ENCODE data around the gene FAM78A. TPM values are rescaled to one million over a fixed set of nuclear protein-coding genes. Genes with fewer than 3 reads are reported as not detected.
"Not testable (repeated sequence)": the region's sequence is repeated elsewhere in the genome, so short reads cannot be mapped to it uniquely, and the experiment has no call there.

FAM78A gene
- total RNA-seq, 1 experiment from 2014 or later, result 31.6 TPM

DNA sequence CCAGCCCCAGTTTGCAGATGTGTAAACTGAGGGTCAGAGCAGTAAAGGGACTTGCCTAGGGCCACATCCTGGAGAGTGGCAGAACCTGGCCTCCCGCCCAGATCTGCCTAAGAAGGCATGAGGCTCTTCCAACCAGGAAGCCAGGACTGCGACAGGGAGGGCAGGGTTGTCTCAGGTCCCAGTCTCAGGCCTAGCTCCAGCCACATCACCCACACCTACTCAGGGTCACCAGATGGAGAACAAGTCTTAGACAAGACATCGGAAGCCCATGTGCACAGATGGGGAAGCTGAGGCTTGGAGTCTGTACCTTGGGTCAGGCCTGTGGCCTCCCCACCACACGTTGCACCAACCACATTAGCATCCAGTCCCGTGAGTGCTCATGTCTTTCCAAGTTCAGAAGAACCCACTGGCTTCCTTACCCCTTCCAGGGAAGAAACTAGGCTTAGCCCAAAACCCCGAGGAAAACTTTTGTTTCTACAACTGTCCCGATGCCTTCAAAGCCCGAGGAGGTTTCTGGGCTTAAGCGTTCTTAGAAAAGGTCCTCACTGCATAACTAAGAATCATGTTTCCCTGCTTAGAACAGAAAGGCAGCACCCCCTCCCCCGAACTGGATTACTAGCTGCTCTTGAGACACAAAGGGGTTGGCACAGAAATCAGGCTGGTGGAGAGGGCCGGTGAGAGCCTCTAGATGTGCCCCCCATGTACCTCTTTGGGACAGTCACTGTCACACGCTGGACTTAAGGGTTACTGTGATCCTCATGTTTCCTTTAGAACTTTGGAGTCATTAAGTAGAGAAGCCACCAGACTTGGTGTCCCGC, 2.2 kb downstream of the FAM78A start:
- H3K9me3 ChIP-seq (ENCODE audit: low read length), result no peaks in the 10 kb centered on the region
- peak overlapping the region; percentile 90 for H3K9ac ChIP-seq (ENCODE audit: low read length)
- H3K4me1 ChIP-seq (ENCODE audit: low read length), result peaks cover 63% of the 10 kb centered on the region
- no peaks in the 10 kb centered on the region for H3K9me2 ChIP-seq (replicated peaks; ENCODE audit: insufficient read depth, low read length)
- peak overlapping the region; percentile 82 for H3K27ac ChIP-seq (ENCODE audit: low read length)
- no peaks in the 10 kb centered on the region for H4K20me1 ChIP-seq (ENCODE audit: insufficient read depth, low read depth, low read length)
- H2AFZ ChIP-seq (ENCODE audit: low read length), result no peak overlapping the region
- H3K36me3 ChIP-seq (ENCODE audit: insufficient read depth, low read length), result no peaks in the 10 kb centered on the region
- peak; percentile 72 for DNase-seq
- peak overlapping the region; percentile 83 for H3K4me3 ChIP-seq (ENCODE audit: low read length)
- H3K79me2 ChIP-seq (ENCODE audit: low read length), result peaks cover 73% of the 10 kb centered on the region
- no peaks in the 10 kb centered on the region for H3K27me3 ChIP-seq (ENCODE audit: low read length)
- H3K4me2 ChIP-seq (ENCODE audit: low read depth, low read length, poor library complexity, severe bottlenecking), result peak overlapping the region; percentile 91

DNA sequence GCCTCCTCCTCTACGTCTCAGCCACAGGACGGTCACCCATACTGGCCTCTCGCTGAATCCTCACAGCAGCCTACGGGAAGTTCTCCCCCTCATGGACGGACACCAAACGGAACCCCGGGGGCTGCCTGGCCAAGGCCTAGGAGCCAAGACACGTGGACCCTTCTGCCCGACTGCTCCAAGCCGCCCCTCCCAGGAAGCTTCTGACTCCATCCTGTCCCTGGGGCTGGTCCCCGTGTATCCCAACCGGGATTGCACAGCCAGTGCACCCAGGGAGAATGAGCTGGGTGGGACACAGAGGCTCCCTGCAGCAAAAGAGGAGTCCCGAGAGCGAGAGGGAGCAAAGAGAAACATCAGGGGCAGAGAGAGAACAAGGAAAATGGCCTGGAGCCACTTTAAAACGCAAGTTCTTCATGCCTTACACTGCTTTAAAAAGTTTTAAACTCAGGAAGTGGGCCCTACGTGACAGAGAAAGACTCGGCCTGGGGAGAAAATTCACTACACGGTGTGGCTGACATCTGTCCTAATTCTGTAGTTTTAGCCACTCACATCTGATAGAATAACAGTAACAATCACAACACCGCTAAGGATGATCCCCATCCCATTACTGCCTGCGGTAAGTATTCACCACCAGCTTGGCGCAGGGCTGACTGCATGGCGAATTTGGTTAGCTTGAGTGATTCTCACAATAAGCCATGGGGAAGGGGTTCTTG, 3.0 kb downstream of the FAM78A start:
- no peaks in the 10 kb centered on the region for H4K20me1 ChIP-seq (ENCODE audit: insufficient read depth, low read depth, low read length)
- peaks cover 80% of the 10 kb centered on the region for H3K79me2 ChIP-seq (ENCODE audit: low read length)
- H3K27ac ChIP-seq (ENCODE audit: low read length), result peak overlapping the region; percentile 82
- H2AFZ ChIP-seq (ENCODE audit: low read length), result no peak overlapping the region
- H3K36me3 ChIP-seq (ENCODE audit: insufficient read depth, low read length), result no peaks in the 10 kb centered on the region
- H3K9ac ChIP-seq (ENCODE audit: low read length), result peak overlapping the region; percentile 90
- H3K27me3 ChIP-seq (ENCODE audit: low read length), result no peaks in the 10 kb centered on the region
- DNase-seq, result no peak
- peak overlapping the region; percentile 91 for H3K4me2 ChIP-seq (ENCODE audit: low read depth, low read length, poor library complexity, severe bottlenecking)
- H3K9me3 ChIP-seq (ENCODE audit: low read length), result no peaks in the 10 kb centered on the region
- H3K9me2 ChIP-seq (replicated peaks; ENCODE audit: insufficient read depth, low read length), result no peaks in the 10 kb centered on the region
- peaks cover 62% of the 10 kb centered on the region for H3K4me1 ChIP-seq (ENCODE audit: low read length)
- H3K4me3 ChIP-seq (ENCODE audit: low read length), result peak overlapping the region; percentile 83

DNA sequence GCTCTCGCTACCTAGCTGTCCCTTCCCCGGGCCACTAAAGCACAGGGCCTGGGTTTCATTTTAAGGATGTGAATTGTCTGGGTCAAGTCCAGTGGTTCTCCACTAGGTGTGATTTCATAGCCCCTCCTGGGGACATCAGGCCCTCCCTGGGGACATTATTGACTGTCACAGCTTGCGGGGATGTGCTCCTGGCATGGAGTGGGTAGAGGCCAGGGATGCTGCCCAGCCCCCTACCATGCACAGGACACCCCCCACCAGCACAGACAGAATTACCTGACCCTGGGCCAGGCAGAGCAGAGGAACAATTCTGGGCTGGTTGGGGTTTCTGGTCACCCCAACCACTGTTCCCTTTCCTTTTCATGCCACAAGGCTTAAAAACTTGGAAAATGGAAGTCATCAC, 4.1 kb downstream of the FAM78A start:
- Histone ChIP-seq H3K4me1 (ENCODE audit: low read length) (peaks cover 62% of the 10 kb centered on the region), H3K4me3 (ENCODE audit: low read length) (peak overlapping the region; percentile 46; the same call in 1 of the 2 replicates)

DNA sequence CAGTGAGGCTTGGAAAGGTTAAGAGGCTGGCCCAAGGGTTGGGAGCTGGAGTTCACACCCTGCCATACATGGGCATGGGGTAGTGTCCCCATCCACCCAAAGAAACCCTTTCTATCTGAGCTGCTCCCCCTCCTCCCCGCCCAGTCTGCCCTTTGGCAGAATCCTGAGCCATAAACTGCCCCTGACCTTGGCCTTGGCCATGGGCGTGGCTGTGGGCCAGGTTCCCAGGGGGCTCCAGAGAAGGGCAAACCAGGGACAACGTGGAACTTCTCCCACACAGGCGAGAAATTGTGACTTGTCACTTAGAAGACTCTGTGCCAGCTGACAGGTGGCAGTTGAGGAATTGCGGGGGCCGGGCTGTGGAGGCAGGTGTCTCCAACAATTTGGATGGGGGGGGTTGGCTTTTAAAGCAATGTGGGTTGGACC, 4.8 kb downstream of the FAM78A start:
- Histone ChIP-seq H3K4me1 (ENCODE audit: low read length) (peaks cover 62% of the 10 kb centered on the region), H3K79me2 (ENCODE audit: low read length) (peaks cover 98% of the 10 kb centered on the region), H4K20me1 (ENCODE audit: insufficient read depth, low read depth, low read length) (no peaks in the 10 kb centered on the region), H3K27me3 (ENCODE audit: low read length) (no peaks in the 10 kb centered on the region), H2AFZ (ENCODE audit: low read length) (no peak overlapping the region), H3K36me3 (ENCODE audit: insufficient read depth, low read length) (no peaks in the 10 kb centered on the region), H3K9me3 (ENCODE audit: low read length) (no peaks in the 10 kb centered on the region), H3K9ac (ENCODE audit: low read length) (peak overlapping the region; percentile 57), H3K9me2 (replicated peaks; ENCODE audit: insufficient read depth, low read length) (no peaks in the 10 kb centered on the region), H3K27ac (ENCODE audit: low read length) (peak overlapping the region; percentile 82), H3K4me3 (ENCODE audit: low read length) (peak overlapping the region; percentile 46; the same call in 1 of the 2 replicates), H3K4me2 (ENCODE audit: low read depth, low read length, poor library complexity, severe bottlenecking) (peak overlapping the region; percentile 91)
- DNase-seq, result no peak

More for the DNA sequence above, 4.1 kb downstream of the FAM78A start:
- Histone ChIP-seq H3K9me2 (replicated peaks; ENCODE audit: insufficient read depth, low read length) (no peaks in the 10 kb centered on the region), H4K20me1 (ENCODE audit: insufficient read depth, low read depth, low read length) (no peaks in the 10 kb centered on the region), H2AFZ (ENCODE audit: low read length) (no peak overlapping the region), H3K9ac (ENCODE audit: low read length) (peak overlapping the region; percentile 57), H3K36me3 (ENCODE audit: insufficient read depth, low read length) (no peaks in the 10 kb centered on the region), H3K9me3 (ENCODE audit: low read length) (no peaks in the 10 kb centered on the region), H3K27me3 (ENCODE audit: low read length) (no peaks in the 10 kb centered on the region), H3K27ac (ENCODE audit: low read length) (peak overlapping the region; percentile 82), H3K79me2 (ENCODE audit: low read length) (peaks cover 91% of the 10 kb centered on the region), H3K4me2 (ENCODE audit: low read depth, low read length, poor library complexity, severe bottlenecking) (peak overlapping the region; percentile 91)
- no peak for DNase-seq

DNA sequence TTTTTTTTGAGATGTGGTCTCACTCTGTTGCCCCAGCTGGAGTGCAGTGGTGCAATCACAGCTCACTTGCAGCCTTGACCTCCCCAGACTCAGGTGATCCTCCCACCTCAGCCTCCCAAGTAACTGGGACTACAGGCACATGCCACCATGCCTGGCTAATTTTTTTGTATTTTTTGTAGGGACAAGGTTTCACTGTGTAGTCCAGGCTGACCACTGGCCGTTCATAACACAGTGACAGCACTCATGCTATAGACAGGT, 5.4 kb downstream of the FAM78A start:
- not testable (repeated sequence) for H3K9me2 ChIP-seq (replicated peaks; ENCODE audit: insufficient read depth, low read length); H4K20me1 ChIP-seq (ENCODE audit: insufficient read depth, low read depth, low read length); DNase-seq; H3K27me3 ChIP-seq (ENCODE audit: low read length); H2AFZ ChIP-seq (ENCODE audit: low read length); H3K36me3 ChIP-seq (ENCODE audit: insufficient read depth, low read length); H3K9me3 ChIP-seq (ENCODE audit: low read length)
- peaks cover 62% of the 10 kb centered on the region for H3K4me1 ChIP-seq (ENCODE audit: low read length)
- peak overlapping the region; percentile 46; the same call in 1 of the 2 replicates for H3K4me3 ChIP-seq (ENCODE audit: low read length)
- H3K4me2 ChIP-seq (ENCODE audit: low read depth, low read length, poor library complexity, severe bottlenecking), result peak overlapping the region; percentile 91
- H3K27ac ChIP-seq (ENCODE audit: low read length), result peak overlapping the region; percentile 82
- peaks cover 98% of the 10 kb centered on the region for H3K79me2 ChIP-seq (ENCODE audit: low read length)
- peak overlapping the region; percentile 57 for H3K9ac ChIP-seq (ENCODE audit: low read length)

DNA sequence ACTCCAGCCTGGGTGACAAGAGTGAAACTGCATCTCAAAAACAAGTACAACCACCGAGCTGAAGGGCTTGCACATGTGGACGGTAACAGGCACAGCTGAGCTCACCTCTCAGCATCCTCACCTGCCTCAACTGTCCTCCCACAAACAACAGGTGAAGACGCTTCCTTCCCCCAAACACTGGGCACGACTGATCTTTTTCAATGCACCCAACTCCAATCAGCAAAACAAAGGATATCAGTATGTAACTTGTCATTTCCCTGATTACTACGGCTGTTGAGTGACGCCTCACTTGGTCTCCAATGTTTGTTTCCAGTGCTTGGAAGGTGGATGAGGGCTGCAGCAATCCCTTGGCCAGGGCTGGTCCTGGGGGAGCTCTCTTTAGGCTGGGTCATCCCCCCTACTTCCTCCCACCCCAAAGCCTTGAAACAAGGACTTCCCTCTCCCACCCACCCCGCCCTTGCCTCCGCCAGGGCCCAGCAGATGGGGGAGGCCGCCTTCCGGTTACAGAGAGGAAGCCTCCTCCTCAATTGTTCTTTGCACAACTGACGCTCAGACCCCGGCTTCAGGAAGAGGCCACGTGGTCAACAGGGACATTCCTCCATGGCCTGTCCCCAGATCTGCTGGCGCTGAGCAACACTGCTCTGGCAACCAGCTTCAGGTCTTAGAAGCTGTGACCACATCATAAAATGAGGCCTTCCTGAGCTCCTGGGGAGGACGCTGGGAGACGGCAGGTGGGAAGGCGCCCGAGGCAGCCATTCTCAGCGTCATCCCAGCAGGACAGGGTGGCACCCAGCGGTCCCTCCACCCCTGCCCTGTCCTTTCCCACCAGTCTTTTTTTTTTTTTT, 5.9 kb downstream of the FAM78A start:
- no peaks in the 10 kb centered on the region for H3K9me2 ChIP-seq (replicated peaks; ENCODE audit: insufficient read depth, low read length)
- no peaks in the 10 kb centered on the region for H3K27me3 ChIP-seq (ENCODE audit: low read length)
- H3K27ac ChIP-seq (ENCODE audit: low read length), result peak overlapping the region; percentile 82
- H3K4me2 ChIP-seq (ENCODE audit: low read depth, low read length, poor library complexity, severe bottlenecking), result peak overlapping the region; percentile 91
- H3K36me3 ChIP-seq (ENCODE audit: insufficient read depth, low read length), result no peaks in the 10 kb centered on the region
- peak; percentile 73 for DNase-seq
- H4K20me1 ChIP-seq (ENCODE audit: insufficient read depth, low read depth, low read length), result no peaks in the 10 kb centered on the region
- H3K4me3 ChIP-seq (ENCODE audit: low read length), result peak overlapping the region; percentile 46; the same call in 1 of the 2 replicates
- H3K4me1 ChIP-seq (ENCODE audit: low read length), result peaks cover 62% of the 10 kb centered on the region
- no peaks in the 10 kb centered on the region for H3K9me3 ChIP-seq (ENCODE audit: low read length)
- peak overlapping the region; percentile 57 for H3K9ac ChIP-seq (ENCODE audit: low read length)
- peaks cover 98% of the 10 kb centered on the region for H3K79me2 ChIP-seq (ENCODE audit: low read length)
- H2AFZ ChIP-seq (ENCODE audit: low read length), result no peak overlapping the region

DNA sequence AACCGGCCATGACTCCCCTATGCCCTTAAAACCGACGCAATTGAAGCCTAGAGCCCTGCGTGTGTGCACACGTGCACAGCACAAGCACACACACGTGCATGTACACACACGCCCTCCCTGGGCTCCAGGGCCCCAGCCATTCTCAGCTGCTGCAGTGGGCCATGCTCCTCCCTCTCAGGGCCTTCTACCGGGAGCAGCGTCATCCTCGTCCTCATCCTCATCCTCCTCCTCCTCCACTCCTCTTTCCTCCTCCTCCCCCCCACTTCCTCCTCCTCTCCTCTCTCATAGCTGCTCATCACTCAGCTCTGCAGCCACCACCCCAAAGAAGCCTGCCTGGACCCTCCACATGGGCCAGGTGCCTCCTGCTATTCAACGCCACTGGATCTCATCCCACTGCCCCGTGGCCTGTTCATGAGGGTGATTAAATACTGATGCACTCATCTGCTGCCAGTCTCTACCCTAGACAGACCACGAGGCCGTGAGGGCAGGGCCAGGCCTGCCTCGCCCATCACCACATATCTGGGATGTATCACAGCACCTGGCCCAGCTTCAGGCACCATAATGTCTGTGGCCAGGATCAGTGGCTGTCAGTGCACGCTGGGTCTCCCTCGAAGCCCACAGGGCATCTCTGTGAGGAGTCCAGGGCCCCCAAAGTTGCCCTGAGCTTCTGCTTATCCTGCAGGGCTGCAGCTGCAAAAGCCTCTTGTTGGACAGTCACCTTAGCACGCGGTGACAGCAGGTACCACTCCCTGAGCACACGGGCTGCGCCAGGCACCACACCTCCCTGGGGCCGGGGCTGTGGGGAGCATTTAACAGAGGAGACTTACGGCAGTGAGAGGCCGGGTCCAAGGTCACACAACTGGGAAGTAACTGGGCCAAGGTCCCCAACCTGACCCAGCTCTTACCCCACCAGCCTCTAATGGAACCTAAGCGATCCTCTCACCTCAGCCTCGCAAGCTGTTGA, 9.8 kb downstream of the FAM78A start:
- H3K79me2 ChIP-seq (ENCODE audit: low read length), result peaks cover 85% of the 10 kb centered on the region

More for the DNA sequence above, 9.8 kb downstream of the FAM78A start:
- Histone ChIP-seq H3K4me1 (ENCODE audit: low read length) (peaks cover 50% of the 10 kb centered on the region), H2AFZ (ENCODE audit: low read length) (no peak overlapping the region), H4K20me1 (ENCODE audit: insufficient read depth, low read depth, low read length) (no peaks in the 10 kb centered on the region), H3K9me3 (ENCODE audit: low read length) (no peaks in the 10 kb centered on the region), H3K9ac (ENCODE audit: low read length) (no peak overlapping the region), H3K36me3 (ENCODE audit: insufficient read depth, low read length) (no peaks in the 10 kb centered on the region), H3K4me2 (ENCODE audit: low read depth, low read length, poor library complexity, severe bottlenecking) (no peak overlapping the region), H3K4me3 (ENCODE audit: low read length) (no peak overlapping the region), H3K27ac (ENCODE audit: low read length) (no peak overlapping the region), H3K27me3 (ENCODE audit: low read length) (no peaks in the 10 kb centered on the region), H3K9me2 (replicated peaks; ENCODE audit: insufficient read depth, low read length) (no peaks in the 10 kb centered on the region)
- no peak for DNase-seq
